OCI-LY7 (cell line): ENCODE data around the gene INPP4A.

ENCODE experiments used
- EZH2phosphoT487 ChIP-seq: fragments of 200-600 bp; sonication (generic); IDR thresholded peaks from 2 replicates; pipeline ENCODE4 v1.6.1; 2018; ENCODE audit warnings: low read depth, borderline replicate concordance, mild to moderate bottlenecking, mixed run types, antibody characterized with exemption, low read length, moderate library complexity, mixed read lengths
- TF ChIP-seq, protein P1 (sequence below): fragments of 200-600 bp; sonication (generic); conservative IDR thresholded peaks from 2 replicates; pipeline ENCODE4 v1.5.1; 2014; ENCODE audit warnings: mild to moderate bottlenecking, antibody characterized with exemption, low read length, moderate library complexity, mixed read lengths

DNA sequence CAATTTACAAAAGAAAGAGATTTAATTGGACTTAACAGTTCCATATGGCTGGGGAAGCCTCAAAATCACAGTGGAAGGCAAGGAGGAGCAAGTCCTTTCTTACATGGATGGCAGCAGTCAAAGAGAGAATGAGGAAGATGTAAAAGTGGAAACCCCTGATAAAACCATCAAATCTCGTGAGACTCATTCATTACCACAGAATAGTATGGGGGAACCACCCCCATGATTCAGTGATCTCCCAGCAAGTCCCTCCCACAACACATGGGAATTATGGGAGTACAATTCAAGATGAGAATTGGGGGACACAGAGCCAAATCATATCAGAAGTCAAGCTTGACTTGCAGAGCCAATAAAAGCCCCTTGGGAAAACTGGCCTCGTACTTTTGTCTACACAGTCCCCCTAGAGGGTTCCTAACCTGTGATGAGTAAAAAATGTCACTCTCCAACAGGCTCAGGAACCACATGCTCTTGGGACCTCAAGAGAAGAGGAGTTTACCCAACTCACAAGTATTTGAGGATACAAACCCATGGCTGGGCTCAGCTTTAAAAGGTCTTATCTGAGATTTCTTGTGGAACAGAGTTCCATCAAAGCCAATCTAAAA, 11.2 kb upstream of the INPP4A start:
- TF ChIP-seq, protein P1, sequence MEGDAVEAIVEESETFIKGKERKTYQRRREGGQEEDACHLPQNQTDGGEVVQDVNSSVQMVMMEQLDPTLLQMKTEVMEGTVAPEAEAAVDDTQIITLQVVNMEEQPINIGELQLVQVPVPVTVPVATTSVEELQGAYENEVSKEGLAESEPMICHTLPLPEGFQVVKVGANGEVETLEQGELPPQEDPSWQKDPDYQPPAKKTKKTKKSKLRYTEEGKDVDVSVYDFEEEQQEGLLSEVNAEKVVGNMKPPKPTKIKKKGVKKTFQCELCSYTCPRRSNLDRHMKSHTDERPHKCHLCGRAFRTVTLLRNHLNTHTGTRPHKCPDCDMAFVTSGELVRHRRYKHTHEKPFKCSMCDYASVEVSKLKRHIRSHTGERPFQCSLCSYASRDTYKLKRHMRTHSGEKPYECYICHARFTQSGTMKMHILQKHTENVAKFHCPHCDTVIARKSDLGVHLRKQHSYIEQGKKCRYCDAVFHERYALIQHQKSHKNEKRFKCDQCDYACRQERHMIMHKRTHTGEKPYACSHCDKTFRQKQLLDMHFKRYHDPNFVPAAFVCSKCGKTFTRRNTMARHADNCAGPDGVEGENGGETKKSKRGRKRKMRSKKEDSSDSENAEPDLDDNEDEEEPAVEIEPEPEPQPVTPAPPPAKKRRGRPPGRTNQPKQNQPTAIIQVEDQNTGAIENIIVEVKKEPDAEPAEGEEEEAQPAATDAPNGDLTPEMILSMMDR: no peak
- no peak for TF ChIP-seq EZH2phosphoT487
